WTC11 (cell line): ENCODE data around the gene IPO11. TPM values are rescaled to one million over a fixed set of nuclear protein-coding genes. Genes with fewer than 3 reads are reported as not detected.

ENCODE experiments used
- ATAC-seq: fragments of 200-7000 bp; cut with Tn5 transposase; 2 replicates; pipeline ENCODE4 v1.10.0; 2021; ENCODE audit warnings: mild to moderate bottlenecking, moderate library complexity
- CTCF ChIA-PET: fragments of 300-600 bp; sonication (Branson Sonifier 250); formaldehyde crosslinking; loops from one replicate; lab custom pipeline; 2021; ENCODE audit warnings: antibody characterized with exemption; lab: Charles Lee
- POLR2A ChIA-PET: fragments of 350-600 bp; sonication (Branson Sonifier 250); formaldehyde crosslinking; loops from one replicate; lab custom pipeline; 2021; ENCODE audit warnings: antibody characterized with exemption; lab: Charles Lee
- DNase-seq: peaks from one replicate; pipeline ENCODE4 v3.0.0; 2021; ENCODE audit warnings: low spot score
- H3K27ac Mint-ChIP-seq: 2 replicates; pipeline ENCODE4 v1.8.0; 2021; ENCODE audit warnings: mixed read lengths
- H3K27me3 Mint-ChIP-seq: 2 replicates; pipeline ENCODE4 v1.8.0; 2021; ENCODE audit warnings: low read depth, mild to moderate bottlenecking, moderate library complexity, mixed read lengths
- H3K36me3 Mint-ChIP-seq: 2 replicates; pipeline ENCODE4 v1.8.0; 2021; ENCODE audit warnings: mixed read lengths
- H3K4me1 Mint-ChIP-seq: 2 replicates; pipeline ENCODE4 v1.8.0; 2022; ENCODE audit warnings: mixed read lengths
- H3K4me3 Mint-ChIP-seq: 2 replicates; pipeline ENCODE4 v1.8.0; 2021; ENCODE audit warnings: mild to moderate bottlenecking, moderate library complexity, mixed read lengths
- H3K9me3 Mint-ChIP-seq: 2 replicates; pipeline ENCODE4 v1.8.0; 2021; ENCODE audit warnings: mixed read lengths
- ELF4 ChIP-seq: sonication (generic); formaldehyde crosslinking; IDR thresholded peaks from 2 replicates; pipeline ENCODE4 v1.8.1; 2022; ENCODE audit warnings: low read depth, mild to moderate bottlenecking, moderate library complexity, missing genetic modification reagents
- GABPB1 ChIP-seq: sonication (generic); formaldehyde crosslinking; IDR thresholded peaks from 2 replicates; pipeline ENCODE4 v1.8.1; 2023; ENCODE audit warnings: mild to moderate bottlenecking, missing genetic modification reagents
- NFATC4 ChIP-seq: fragments of 250-450 bp; sonication (Bioruptor Pico); IDR thresholded peaks from 2 replicates; pipeline ENCODE4 v1.9.0; 2021; ENCODE audit warnings: mild to moderate bottlenecking
- NR1H2 ChIP-seq: sonication (generic); formaldehyde crosslinking; IDR thresholded peaks from 2 replicates; pipeline ENCODE4 v1.9.0; 2021; ENCODE audit warnings: mild to moderate bottlenecking, moderate library complexity, missing genetic modification reagents
- NR3C1 ChIP-seq: sonication (generic); formaldehyde crosslinking; conservative IDR thresholded peaks from 2 replicates; pipeline ENCODE4 v1.8.1; 2023; ENCODE audit warnings: low read depth, mild to moderate bottlenecking, missing genetic modification reagents
- ZNF138 ChIP-seq: sonication (generic); formaldehyde crosslinking; conservative IDR thresholded peaks from 2 replicates; pipeline ENCODE4 v1.8.1; 2022; ENCODE audit warnings: mild to moderate bottlenecking, moderate library complexity, missing genetic modification reagents
- ZNF317 ChIP-seq: sonication (generic); formaldehyde crosslinking; IDR thresholded peaks from 2 replicates; pipeline ENCODE4 v1.8.1; 2023; ENCODE audit warnings: low read depth, mild to moderate bottlenecking, moderate library complexity, missing genetic modification reagents, borderline replicate concordance
- total RNA-seq: library from RNA; stranded (reverse); gene quantifications from 3 replicates; pipeline ENCODE4 v1.2.3, GENCODE V29; 2021
- TF ChIP-seq, protein P1 (sequence below): sonication (generic); formaldehyde crosslinking; IDR thresholded peaks from 2 replicates; pipeline ENCODE4 v1.8.0; 2023; ENCODE audit warnings: mild to moderate bottlenecking, missing genetic modification reagents
- TF ChIP-seq, protein P2 (sequence below): fragments of 250-450 bp; sonication (Bioruptor Pico); IDR thresholded peaks from 2 replicates; pipeline ENCODE4 v1.9.0; 2021; ENCODE audit warnings: mild to moderate bottlenecking, borderline replicate concordance
- TF ChIP-seq, protein P3 (sequence below): sonication (generic); formaldehyde crosslinking; IDR thresholded peaks from 2 replicates; pipeline ENCODE4 v1.8.0; 2022; ENCODE audit warnings: mild to moderate bottlenecking, missing genetic modification reagents
- TF ChIP-seq, protein P4 (sequence below): fragments of 250-450 bp; sonication (Bioruptor Pico); IDR thresholded peaks from 2 replicates; pipeline ENCODE4 v2.1.2; 2022; ENCODE audit warnings: mild to moderate bottlenecking, moderate library complexity
- TF ChIP-seq, protein P5 (sequence below): sonication (generic); formaldehyde crosslinking; IDR thresholded peaks from 2 replicates; pipeline ENCODE4 v1.8.0; 2022; ENCODE audit warnings: mild to moderate bottlenecking, missing genetic modification reagents
- TF ChIP-seq, protein P6 (sequence below): sonication (generic); formaldehyde crosslinking; IDR thresholded peaks from 2 replicates; pipeline ENCODE4 v1.8.0; 2023; ENCODE audit warnings: missing genetic modification reagents, mild to moderate bottlenecking, borderline replicate concordance

Gene IPO11
- total RNA-seq, 1 experiment from 2014 or later: 61.9 TPM

DNA sequence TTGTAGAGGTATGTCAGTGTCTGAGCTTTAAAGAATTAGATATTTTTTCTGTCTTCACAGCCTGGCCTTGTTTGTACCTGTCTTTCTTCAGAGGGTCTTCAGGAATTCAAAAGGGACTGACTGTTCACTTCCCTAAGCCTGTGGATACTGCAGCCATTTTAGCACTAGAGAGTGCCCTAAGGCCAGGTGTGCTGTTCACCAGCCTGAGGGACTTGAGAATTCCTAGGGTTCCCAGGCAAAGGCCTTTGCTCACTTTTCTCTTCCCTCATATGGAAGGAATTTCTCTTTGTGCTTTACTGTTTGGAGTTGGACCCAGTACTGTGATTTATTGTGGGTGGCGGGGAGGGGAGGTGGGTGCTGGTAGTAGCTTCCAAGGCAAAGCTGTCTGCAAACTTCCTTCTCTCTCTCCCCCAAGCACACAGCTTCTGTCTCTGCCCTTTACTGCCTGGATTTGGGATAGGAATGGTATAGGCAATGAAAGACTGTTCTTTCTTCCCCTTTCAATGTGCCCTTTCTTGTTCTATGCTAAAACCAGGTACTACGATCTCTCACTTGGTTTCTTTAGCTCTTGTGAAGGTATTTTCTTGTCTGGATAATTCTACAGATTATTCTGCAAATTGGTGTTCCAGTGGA lies 156.4 kb downstream of the IPO11 start:
- DNase-seq (no peak), ATAC-seq (peak; percentile 91)
- TF ChIP-seq, protein P1, sequence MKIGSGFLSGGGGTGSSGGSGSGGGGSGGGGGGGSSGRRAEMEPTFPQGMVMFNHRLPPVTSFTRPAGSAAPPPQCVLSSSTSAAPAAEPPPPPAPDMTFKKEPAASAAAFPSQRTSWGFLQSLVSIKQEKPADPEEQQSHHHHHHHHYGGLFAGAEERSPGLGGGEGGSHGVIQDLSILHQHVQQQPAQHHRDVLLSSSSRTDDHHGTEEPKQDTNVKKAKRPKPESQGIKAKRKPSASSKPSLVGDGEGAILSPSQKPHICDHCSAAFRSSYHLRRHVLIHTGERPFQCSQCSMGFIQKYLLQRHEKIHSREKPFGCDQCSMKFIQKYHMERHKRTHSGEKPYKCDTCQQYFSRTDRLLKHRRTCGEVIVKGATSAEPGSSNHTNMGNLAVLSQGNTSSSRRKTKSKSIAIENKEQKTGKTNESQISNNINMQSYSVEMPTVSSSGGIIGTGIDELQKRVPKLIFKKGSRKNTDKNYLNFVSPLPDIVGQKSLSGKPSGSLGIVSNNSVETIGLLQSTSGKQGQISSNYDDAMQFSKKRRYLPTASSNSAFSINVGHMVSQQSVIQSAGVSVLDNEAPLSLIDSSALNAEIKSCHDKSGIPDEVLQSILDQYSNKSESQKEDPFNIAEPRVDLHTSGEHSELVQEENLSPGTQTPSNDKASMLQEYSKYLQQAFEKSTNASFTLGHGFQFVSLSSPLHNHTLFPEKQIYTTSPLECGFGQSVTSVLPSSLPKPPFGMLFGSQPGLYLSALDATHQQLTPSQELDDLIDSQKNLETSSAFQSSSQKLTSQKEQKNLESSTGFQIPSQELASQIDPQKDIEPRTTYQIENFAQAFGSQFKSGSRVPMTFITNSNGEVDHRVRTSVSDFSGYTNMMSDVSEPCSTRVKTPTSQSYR (CRISPR knock-in tag): no peak
- TF ChIP-seq NFATC4 (CRISPR knock-in tag) (no peak), GABPB1 (CRISPR knock-in tag) (no peak), ZNF317 (CRISPR knock-in tag) (no peak), ELF4 (CRISPR knock-in tag) (no peak)
- TF ChIP-seq, protein P2, sequence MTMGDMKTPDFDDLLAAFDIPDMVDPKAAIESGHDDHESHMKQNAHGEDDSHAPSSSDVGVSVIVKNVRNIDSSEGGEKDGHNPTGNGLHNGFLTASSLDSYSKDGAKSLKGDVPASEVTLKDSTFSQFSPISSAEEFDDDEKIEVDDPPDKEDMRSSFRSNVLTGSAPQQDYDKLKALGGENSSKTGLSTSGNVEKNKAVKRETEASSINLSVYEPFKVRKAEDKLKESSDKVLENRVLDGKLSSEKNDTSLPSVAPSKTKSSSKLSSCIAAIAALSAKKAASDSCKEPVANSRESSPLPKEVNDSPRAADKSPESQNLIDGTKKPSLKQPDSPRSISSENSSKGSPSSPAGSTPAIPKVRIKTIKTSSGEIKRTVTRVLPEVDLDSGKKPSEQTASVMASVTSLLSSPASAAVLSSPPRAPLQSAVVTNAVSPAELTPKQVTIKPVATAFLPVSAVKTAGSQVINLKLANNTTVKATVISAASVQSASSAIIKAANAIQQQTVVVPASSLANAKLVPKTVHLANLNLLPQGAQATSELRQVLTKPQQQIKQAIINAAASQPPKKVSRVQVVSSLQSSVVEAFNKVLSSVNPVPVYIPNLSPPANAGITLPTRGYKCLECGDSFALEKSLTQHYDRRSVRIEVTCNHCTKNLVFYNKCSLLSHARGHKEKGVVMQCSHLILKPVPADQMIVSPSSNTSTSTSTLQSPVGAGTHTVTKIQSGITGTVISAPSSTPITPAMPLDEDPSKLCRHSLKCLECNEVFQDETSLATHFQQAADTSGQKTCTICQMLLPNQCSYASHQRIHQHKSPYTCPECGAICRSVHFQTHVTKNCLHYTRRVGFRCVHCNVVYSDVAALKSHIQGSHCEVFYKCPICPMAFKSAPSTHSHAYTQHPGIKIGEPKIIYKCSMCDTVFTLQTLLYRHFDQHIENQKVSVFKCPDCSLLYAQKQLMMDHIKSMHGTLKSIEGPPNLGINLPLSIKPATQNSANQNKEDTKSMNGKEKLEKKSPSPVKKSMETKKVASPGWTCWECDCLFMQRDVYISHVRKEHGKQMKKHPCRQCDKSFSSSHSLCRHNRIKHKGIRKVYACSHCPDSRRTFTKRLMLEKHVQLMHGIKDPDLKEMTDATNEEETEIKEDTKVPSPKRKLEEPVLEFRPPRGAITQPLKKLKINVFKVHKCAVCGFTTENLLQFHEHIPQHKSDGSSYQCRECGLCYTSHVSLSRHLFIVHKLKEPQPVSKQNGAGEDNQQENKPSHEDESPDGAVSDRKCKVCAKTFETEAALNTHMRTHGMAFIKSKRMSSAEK (CRISPR knock-in tag): no peak
- TF ChIP-seq, protein P3, sequence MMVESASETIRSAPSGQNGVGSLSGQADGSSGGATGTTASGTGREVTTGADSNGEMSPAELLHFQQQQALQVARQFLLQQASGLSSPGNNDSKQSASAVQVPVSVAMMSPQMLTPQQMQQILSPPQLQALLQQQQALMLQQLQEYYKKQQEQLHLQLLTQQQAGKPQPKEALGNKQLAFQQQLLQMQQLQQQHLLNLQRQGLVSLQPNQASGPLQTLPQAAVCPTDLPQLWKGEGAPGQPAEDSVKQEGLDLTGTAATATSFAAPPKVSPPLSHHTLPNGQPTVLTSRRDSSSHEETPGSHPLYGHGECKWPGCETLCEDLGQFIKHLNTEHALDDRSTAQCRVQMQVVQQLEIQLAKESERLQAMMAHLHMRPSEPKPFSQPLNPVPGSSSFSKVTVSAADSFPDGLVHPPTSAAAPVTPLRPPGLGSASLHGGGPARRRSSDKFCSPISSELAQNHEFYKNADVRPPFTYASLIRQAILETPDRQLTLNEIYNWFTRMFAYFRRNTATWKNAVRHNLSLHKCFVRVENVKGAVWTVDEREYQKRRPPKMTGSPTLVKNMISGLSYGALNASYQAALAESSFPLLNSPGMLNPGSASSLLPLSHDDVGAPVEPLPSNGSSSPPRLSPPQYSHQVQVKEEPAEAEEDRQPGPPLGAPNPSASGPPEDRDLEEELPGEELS: no peak
- TF ChIP-seq, protein P4, sequence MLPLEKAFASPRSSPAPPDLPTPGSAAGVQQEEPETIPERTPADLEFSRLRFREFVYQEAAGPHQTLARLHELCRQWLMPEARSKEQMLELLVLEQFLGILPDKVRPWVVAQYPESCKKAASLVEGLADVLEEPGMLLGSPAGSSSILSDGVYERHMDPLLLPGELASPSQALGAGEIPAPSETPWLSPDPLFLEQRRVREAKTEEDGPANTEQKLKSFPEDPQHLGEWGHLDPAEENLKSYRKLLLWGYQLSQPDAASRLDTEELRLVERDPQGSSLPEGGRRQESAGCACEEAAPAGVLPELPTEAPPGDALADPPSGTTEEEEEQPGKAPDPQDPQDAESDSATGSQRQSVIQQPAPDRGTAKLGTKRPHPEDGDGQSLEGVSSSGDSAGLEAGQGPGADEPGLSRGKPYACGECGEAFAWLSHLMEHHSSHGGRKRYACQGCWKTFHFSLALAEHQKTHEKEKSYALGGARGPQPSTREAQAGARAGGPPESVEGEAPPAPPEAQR: no peak
- Mint-ChIP-seq H3K36me3 (peaks cover 40% of the 10 kb centered on the region), H3K27me3 (no peaks in the 10 kb centered on the region; the same call in 1 of the 2 replicates), H3K4me1 (peaks cover 15% of the 10 kb centered on the region), H3K27ac (peak overlapping the region; percentile 48), H3K9me3 (peaks cover 31% of the 10 kb centered on the region), H3K4me3 (no peak overlapping the region)
- CTCF ChIA-PET: interaction anchor here (0.6 to 1.0 kb wide), 4 partner anchors 14 to 210 kb away, joined by 3 to 6 read pairs (median 4); no protein-coding TSS in a partner anchor
- POLR2A ChIA-PET: no interaction called here

DNA sequence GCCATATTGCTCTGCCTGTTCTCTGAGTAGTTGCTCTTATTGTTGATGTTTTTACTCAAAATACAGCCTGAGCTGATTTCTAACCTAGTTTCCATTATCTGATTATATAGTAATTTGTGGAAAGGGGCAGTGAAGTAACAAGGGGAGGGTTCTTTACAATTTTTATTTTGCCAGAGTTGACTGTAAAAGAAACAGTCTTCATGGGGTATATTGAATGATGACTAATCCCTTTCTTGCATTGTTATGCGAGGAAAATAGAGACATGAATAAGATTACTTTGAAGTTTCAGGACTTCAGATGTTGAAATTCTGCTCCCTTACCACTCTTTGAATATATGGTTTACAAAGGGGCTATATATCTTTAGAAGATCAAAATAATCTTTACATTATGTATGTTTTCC lies 156.9 kb downstream of the IPO11 start:
- ChIA-PET CTCF (interaction anchor here (0.6 to 1.0 kb wide), 3 partner anchors 13 to 27 kb away, joined by 3 to 6 read pairs (median 3); no protein-coding TSS in a partner anchor), POLR2A (no interaction called here)
- DNase-seq (no peak), ATAC-seq (no peak)
- Mint-ChIP-seq H3K9me3 (peaks cover 31% of the 10 kb centered on the region), H3K4me1 (peaks cover 15% of the 10 kb centered on the region), H3K36me3 (peaks cover 40% of the 10 kb centered on the region), H3K27ac (peak overlapping the region; percentile 48), H3K4me3 (no peak overlapping the region), H3K27me3 (no peaks in the 10 kb centered on the region; the same call in 1 of the 2 replicates)
- TF ChIP-seq, protein P5, sequence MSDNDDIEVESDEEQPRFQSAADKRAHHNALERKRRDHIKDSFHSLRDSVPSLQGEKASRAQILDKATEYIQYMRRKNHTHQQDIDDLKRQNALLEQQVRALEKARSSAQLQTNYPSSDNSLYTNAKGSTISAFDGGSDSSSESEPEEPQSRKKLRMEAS: no peak
- no peak for TF ChIP-seq NR3C1
- TF ChIP-seq NR1H2 (CRISPR knock-in tag): no peak
- TF ChIP-seq, protein P6, sequence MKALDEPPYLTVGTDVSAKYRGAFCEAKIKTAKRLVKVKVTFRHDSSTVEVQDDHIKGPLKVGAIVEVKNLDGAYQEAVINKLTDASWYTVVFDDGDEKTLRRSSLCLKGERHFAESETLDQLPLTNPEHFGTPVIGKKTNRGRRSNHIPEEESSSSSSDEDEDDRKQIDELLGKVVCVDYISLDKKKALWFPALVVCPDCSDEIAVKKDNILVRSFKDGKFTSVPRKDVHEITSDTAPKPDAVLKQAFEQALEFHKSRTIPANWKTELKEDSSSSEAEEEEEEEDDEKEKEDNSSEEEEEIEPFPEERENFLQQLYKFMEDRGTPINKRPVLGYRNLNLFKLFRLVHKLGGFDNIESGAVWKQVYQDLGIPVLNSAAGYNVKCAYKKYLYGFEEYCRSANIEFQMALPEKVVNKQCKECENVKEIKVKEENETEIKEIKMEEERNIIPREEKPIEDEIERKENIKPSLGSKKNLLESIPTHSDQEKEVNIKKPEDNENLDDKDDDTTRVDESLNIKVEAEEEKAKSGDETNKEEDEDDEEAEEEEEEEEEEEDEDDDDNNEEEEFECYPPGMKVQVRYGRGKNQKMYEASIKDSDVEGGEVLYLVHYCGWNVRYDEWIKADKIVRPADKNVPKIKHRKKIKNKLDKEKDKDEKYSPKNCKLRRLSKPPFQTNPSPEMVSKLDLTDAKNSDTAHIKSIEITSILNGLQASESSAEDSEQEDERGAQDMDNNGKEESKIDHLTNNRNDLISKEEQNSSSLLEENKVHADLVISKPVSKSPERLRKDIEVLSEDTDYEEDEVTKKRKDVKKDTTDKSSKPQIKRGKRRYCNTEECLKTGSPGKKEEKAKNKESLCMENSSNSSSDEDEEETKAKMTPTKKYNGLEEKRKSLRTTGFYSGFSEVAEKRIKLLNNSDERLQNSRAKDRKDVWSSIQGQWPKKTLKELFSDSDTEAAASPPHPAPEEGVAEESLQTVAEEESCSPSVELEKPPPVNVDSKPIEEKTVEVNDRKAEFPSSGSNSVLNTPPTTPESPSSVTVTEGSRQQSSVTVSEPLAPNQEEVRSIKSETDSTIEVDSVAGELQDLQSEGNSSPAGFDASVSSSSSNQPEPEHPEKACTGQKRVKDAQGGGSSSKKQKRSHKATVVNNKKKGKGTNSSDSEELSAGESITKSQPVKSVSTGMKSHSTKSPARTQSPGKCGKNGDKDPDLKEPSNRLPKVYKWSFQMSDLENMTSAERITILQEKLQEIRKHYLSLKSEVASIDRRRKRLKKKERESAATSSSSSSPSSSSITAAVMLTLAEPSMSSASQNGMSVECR (CRISPR knock-in tag): no peak
- no peak for TF ChIP-seq ZNF138 (CRISPR knock-in tag)
